Superior temporal gyrus (tissue), 1 donor: ENCODE measurements around the gene CUTA.

Source experiments
- DNase-seq: peaks from one replicate; pipeline ENCODE4 v3.0.0-alpha.2; 2016; ENCODE audit errors: extremely low spot score

CUTA gene, protein sequence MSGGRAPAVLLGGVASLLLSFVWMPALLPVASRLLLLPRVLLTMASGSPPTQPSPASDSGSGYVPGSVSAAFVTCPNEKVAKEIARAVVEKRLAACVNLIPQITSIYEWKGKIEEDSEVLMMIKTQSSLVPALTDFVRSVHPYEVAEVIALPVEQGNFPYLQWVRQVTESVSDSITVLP

DNA sequence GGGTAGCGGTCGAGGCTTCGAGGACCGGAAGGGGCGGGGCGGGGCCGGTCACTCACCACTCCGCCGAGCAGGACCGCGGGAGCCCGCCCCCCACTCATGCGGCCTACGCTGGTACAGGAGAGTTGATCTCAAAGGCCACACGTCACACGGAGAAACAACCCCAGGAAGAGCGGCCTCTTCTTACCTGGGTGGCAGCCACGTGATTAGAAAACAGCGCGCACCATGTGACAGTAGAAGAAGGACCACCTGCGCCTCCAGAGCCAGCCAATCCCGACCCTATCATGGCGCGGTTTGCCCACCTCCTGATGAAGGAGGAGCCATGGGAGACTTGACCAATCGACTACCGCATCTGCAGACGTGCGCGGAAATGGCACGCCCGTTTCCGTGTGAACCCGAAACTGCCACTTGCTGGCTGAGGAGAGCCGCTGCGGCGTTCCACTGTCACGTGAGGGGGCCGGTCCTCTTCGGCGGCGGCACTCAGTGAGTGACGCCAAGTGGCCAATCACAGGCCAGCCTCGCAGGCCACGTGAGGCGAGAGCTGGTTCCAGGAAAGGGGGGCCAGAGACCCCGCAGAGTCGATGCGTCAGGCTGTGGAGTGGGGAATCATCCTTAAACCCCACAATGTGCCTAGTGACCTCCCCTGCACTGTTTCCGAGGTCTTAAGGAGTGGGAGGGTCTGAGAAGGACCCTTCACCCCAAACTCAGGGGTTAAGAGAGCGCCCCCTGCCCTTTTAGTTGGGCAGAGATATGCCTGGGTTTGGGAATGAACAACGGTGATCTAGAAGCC lies at the start of gene CUTA:
CUTA (minus strand) TSS at position 205 of the 787 bp plus-strand sequence; CDS start at position 98, 107 bp downstream.
- DNase-seq = peak; percentile 100

- DNase-seq = no peak
Measured at GRCh38 chr6:33467091-33467490, 49.2 kb upstream of the CUTA start.

DNA sequence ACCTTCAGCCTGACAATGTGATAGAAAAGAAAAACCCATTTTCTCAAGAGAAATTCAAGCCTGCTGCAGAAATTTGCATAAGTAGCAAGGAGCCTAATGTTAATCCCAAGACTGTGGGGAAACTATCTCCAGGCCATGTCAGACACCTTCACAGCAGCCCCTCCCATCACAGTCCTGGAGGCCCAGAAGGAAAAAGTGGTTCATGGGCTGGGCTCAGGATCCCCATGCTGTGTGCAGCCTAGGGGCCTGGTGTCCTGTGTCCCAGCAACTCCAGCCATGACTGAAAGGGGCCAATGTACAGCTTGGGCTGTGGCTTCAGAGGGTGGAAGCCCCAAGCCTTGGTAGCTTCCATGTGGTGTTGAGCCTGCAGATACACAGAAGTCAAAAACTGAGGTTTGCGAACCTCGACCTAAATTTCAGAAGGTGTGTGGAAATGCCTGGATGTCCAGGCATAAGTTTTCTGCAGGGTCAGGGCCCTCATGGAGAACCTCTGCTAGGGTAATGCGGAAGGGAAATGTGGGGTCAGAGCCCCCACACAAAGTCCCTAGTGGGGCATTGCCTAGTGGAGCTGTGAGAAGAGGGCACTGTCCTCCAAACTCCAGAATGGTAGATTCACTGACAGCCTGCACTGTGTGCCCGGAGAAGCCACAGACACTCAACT lies 48.3 kb upstream of the CUTA start:
- no peak for DNase-seq

DNA sequence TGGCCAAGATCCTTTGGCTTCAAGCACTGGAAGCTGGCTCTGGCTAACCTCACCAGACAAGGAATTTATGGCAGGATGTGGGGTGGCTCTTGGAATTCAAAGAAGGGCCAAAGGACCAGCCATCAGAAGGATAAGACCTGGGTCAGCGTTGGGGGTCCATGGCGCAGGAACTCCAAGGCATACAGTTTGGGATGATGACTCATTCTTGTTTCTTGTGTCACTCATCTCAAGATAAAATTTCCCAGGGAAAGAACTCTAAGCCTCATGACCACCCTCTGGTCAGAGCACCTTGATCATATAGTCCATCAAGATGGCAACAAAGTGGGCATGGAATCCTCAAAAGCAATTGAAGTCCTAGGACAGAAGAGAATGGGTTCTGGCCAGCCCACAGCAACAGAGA lies 41.3 kb upstream of the CUTA start:
- no peak for DNase-seq

DNA sequence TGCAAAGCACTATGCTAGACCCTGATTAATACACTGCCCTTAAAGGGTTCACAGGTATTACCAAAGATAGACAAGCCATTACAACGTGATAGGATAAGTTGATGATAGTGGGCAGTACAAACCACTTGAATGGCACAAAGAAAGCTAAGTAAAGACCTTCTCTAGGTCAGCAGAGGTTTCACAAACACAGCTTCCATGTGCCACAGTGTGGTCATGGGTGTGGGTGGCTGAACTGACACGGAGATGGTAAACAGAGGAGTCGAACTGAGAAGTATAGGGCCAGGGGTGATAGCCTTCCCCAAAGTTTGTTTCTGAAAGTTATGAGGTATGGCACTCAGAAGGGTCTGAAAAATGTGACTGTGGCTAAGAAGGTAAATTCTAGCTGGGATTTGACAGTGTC lies 40.8 kb upstream of the CUTA start:
- no peak for DNase-seq

DNA sequence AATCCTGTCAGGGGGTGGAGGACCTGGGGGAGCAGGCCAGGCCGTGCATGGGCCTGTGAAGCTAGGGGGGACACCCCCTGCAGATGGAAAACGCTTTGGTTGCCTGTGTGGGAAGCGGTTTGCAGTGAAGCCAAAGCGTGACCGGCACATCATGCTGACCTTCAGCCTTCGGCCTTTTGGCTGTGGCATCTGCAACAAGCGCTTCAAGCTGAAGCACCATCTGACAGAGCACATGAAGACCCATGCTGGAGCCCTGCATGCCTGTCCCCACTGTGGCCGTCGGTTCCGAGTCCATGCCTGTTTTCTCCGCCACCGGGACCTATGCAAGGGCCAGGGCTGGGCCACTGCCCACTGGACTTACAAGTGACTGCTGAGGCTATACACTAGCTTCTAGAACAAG lies 38.2 kb upstream of the CUTA start:
- DNase-seq = no peak

DNA sequence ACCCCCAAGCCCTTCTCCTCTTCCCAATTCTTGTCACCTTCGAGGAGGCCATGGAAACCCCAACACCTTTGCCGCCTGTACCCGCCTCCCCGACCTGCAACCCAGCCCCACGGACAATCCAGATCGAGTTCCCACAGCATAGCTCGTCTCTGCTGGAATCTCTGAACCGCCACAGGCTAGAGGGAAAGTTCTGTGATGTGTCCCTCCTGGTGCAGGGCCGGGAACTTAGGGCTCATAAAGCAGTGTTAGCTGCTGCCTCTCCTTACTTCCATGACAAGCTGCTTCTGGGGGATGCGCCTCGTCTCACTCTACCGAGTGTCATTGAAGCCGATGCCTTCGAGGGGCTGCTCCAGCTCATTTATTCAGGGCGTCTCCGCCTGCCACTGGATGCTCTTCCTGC lies 37.1 kb upstream of the CUTA start:
- DNase-seq = no peak

DNA sequence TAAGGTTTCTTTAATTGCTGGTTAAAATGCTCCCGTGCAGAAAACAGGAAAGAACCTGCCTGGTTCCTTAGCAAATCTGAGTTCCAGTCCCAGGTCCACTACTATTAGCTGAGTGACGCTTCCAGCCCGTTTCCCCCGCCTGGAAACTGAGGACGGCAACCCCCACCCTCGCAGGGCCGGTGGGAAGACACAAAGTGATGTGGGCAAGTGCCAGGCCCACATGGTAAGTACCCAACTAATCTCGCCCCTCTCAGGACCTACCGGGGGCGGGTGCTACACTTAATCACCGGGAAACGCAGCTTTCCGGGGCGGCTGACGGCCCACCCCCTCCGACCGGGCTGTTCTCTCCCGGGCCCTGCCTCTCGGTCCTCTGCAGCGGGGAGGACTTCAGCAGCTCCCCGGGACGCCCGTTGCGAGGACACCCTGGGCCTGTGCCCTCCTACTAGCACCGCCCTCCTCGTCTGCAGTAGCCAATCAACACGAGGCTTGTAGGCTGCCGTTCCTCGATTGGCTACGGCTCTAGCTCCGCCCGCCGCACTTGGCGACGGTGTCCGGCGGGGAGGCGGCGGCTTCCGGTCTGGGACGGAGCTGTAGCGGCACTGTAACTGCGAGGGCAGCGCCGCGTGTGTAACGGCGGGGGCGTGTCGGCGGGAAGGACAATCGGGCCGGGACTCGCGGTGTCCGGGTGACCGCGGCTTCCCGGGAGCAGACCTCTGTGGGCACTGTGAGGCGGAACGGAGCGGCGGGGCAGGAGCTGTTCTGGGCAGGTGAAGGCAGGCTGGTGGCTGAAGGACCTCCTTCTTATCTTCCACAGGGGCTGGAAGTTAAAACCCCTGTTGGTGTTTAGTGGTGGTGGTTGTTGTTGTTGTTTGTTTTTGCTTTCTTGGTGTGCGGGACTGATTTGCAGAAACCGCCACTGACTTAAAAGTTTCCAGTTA lies 36.4 kb upstream of the CUTA start, which contains the start of gene ZBTB9:
ZBTB9 (plus strand) TSS at position 568 of the 938 bp plus-strand sequence. CDS start 525 bp downstream, outside the sequence.
- DNase-seq = peak; percentile 98

DNA sequence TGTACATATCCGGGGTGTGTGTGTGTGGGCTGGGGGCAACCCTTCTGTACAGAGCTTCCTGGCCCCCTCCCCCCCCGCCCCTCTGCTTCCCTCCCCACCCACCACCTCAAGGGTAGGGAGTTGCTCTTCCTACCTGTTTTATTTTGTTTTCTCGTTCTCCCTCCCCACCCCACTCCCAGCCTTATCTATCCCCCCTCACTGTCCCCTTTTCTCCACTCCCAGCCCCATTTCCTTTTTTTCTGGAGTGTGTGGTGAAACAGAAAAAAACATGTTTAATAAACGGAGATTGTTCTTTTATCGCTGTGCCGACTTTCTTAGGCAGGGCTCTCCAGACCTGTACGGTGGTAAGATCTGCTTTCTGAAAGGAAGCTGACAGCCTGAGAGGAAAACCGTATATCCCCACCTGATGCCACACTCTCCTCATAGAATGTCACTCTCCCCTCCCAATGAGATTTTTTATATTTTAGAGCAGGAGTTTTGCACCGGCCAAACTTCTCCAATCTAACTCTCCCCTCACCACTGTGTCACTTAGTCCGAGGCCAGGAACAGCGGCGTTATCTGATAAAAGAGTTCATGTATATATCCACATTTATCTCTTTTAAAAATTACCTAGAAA lies 35.6 kb upstream of the CUTA start:
- DNase-seq = no peak

DNA sequence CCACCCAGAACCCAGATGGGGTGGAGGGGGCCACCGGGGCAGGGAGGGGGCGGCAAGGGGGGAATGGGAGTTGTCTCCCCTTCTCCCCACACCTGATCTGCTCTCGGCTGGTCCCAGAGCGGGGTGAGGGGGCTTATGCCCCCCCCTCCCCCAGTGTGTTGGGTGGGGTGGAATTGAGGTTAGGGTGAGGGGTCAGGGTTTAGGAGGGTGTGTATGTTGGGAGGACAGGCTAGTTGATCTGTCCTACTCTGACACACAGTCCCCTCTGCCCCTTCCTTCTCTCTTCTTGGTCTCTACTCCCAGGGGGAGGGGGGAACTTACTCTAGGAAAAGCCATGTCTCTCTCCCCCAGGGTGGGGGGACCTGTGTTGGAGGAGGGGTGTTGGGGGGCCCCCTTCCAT lies 34.6 kb upstream of the CUTA start:
- no peak for DNase-seq

GRCh38 chr6:33451606-33452005 lies 33.7 kb upstream of the CUTA start:
- no peak for DNase-seq

DNA sequence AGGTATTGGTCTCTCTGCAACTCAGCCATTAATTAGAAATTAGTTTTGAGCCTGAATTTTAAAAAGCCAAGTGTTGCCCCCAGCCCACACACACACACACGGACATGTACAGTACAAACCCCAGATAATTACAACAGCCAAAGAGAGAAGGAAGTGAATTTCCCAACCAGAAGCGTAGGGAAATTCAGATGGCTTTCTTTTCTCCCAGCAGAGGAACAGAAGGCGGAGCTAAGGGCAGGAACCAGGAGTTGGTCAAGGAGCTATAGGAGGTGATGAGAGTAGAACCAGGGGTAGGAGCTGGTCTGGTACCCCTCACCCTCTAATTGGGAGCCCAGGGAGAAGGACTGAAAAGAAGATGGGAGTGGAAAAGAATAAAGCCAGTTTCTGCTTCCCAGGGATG lies 32.5 kb upstream of the CUTA start:
- no peak for DNase-seq

DNA sequence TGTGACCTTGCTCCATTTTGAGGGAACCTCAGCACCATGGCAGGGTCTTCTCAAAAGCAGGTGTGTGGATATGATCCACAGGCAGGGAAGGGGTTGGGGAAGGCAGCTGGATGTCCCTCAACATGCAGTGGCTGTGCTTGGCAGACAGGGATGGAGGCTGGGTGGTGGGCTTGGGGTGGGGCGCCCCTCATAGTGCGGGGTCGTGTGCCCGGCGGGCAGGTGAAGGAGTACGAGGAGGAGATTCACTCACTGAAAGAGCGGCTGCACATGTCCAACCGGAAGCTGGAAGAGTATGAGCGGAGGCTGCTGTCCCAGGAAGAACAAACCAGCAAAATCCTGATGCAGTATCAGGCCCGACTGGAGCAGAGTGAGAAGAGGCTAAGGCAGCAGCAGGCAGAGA lies 28.4 kb upstream of the CUTA start:
- DNase-seq = no peak

DNA sequence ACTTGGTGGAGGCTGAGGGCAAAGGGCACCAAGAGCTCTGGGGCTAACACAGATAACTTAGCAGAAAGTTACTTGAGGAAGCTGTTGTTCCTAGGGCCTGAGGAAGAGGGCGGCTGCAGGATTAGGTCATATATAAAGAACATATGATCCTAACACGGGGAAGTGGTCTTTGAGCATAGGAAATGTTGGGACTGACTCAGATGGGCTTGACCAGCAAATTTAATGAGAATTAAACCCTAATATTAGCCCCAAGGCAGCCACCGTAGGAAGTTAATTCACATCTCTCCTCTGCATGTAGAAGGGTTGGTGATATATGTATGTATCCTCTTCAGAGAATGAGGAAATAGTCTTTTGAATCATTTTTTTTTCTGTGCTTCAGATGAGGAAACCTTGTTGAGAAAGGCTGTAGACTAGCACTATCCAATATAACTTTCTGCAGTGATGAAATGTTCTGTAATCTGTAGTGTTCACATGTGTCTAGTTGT lies 27.3 kb upstream of the CUTA start:
- DNase-seq = no peak

GRCh38 chr6:33443619-33444504 lies 26.0 kb upstream of the CUTA start:
- DNase-seq = no peak

GRCh38 chr6:33443025-33443424 lies 25.1 kb upstream of the CUTA start:
- DNase-seq = no peak

GRCh38 chr6:33442283-33442682 lies 24.4 kb upstream of the CUTA start:
- DNase-seq = no peak

DNA sequence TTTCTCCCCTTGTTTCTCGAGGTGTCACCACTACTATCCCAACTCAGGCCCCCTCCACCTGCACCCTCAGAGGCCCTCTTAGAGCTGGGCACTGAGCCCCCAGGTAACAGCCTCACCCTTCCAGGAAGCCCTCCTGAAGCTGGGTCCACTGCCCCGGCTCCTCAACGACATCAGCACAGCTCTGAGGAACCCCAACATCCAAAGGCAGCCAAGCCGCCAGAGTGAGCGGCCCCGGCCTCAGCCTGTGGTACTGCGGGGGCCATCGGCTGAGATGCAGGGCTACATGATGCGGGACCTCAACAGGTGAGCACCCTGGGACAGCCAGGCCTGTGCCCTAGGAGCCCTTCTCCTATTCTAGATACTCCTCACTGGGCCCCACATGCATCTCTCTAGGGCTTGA lies 23.6 kb upstream of the CUTA start:
- DNase-seq = no peak

- no peak for DNase-seq
Measured at GRCh38 chr6:33440649-33441309, 22.9 kb upstream of the CUTA start.
